Loucy (cell line): ENCODE results near the gene PDE4D.

Experiments used
- CTCF ChIP-seq: fragments of 200-600 bp; sonication (generic); conservative IDR thresholded peaks from 2 replicates; pipeline ENCODE4 v1.5.1; 2014; ENCODE audit warnings: mild to moderate bottlenecking, antibody characterized with exemption, low read length
- EZH2phosphoT487 ChIP-seq: fragments of 200-600 bp; IDR thresholded peaks from 2 replicates; pipeline ENCODE4 v1.6.1; 2018; ENCODE audit warnings: antibody characterized with exemption, mild to moderate bottlenecking, moderate library complexity, borderline replicate concordance

- TF ChIP-seq CTCF (no peak), EZH2phosphoT487 (no peak)
Measured at GRCh38 chr5:59424515-59424914, 469.0 kb downstream of the PDE4D start.
